GM18520 (cell line): ENCODE data around the gene FAM217B.
A peak's percentile ranks its signal among the peaks of the same experiment; 100 is the strongest.
"Not testable (repeated sequence)": the region's sequence is repeated elsewhere in the genome, so short reads cannot be mapped to it uniquely, and the experiment has no call there.

Experiments
- ATAC-seq: cut with Tn5 transposase; IDR thresholded peaks from one replicate; pipeline ENCODE4 v1.9.1; 2021; ENCODE audit not compliant: unreplicated experiment

FAM217B gene

GRCh38 chr20:59938696-59939051, 1.5 kb upstream of the FAM217B start:
- ATAC-seq, result no peak

- ATAC-seq, result no peak
These were observed 924 bp upstream of the FAM217B start for GRCh38 chr20:59939052-59939878.

- peak; percentile 15 for ATAC-seq
These were observed 385 bp upstream of the FAM217B start for GRCh38 chr20:59939879-59940128.

GRCh38 chr20:59940956-59941294, 736 bp downstream of the FAM217B start:
- no peak for ATAC-seq

GRCh38 chr20:59942245-59942644, 2.1 kb downstream of the FAM217B start:
- no peak for ATAC-seq

- no peak for ATAC-seq
These were observed 4.5 kb downstream of the FAM217B start for GRCh38 chr20:59944726-59945125.

GRCh38 chr20:59945175-59945574, 5.0 kb downstream of the FAM217B start:
- ATAC-seq, result no peak

- ATAC-seq, result no peak
These were observed 5.5 kb downstream of the FAM217B start for GRCh38 chr20:59945731-59946130.

GRCh38 chr20:59947376-59947775, 7.2 kb downstream of the FAM217B start:
- no peak for ATAC-seq

- no peak for ATAC-seq
These were observed 8.0 kb downstream of the FAM217B start for GRCh38 chr20:59948212-59948611.

GRCh38 chr20:59948828-59949720, 8.9 kb downstream of the FAM217B start:
- ATAC-seq, result no peak

GRCh38 chr20:59949911-59950310, 9.7 kb downstream of the FAM217B start:
- no peak for ATAC-seq

- ATAC-seq, result no peak
These were observed 14.5 kb downstream of the FAM217B start for GRCh38 chr20:59954718-59955117.

GRCh38 chr20:59955131-59955796, 15.1 kb downstream of the FAM217B start:
- no peak for ATAC-seq

- not testable (repeated sequence) for ATAC-seq
These were observed 17.4 kb downstream of the FAM217B start for GRCh38 chr20:59957568-59957967.

- ATAC-seq, result no peak
These were observed 17.9 kb downstream of the FAM217B start, which contains the start of gene CDH26 for GRCh38 chr20:59958123-59958522. Gene CDH26 (plus strand): TSS chr20:59958423. CDS start chr20:59958727, 304 bp downstream.

GRCh38 chr20:59958626-59959025, 18.4 kb downstream of the FAM217B start:
- no peak for ATAC-seq

GRCh38 chr20:59961423-59961822, 21.2 kb downstream of the FAM217B start:
- ATAC-seq, result no peak

GRCh38 chr20:59962155-59962554, 22.0 kb downstream of the FAM217B start:
- ATAC-seq, result no peak

GRCh38 chr20:59966428-59966827, 26.2 kb downstream of the FAM217B start:
- no peak for ATAC-seq

- no peak for ATAC-seq
These were observed 31.2 kb downstream of the FAM217B start for GRCh38 chr20:59971428-59971827.
